Measurements from ENCODE around the gene POLG2. TPM values are rescaled to one million over a fixed set of nuclear protein-coding genes. Genes with fewer than 3 reads are reported as not detected.

POLG2 gene
- total RNA-seq, 2 donors from 2014 or later, result 6.5 to 18.1 TPM

DNA sequence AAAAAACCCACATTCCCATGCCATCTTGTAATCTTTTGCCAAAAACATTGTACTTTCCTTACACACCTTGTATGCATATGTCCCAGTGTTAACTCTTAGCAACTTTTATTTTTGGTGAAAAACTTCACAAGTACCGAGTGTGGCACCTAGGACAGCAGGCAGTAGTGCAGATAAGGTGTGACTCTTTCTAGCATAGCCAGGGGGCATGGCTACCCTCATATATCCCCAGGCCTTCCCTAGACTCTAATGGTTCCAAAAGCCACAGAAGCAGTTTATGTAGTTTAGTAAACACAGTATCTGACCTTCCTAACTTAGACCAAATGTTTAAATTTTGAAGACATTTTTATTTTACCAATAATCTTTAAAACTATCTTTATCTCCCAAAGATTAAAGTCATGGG, 68.4 kb downstream of the POLG2 start:
- DNase-seq, result no peak
- intact Hi-C loops (cut with DNase I), result no loop called here
- TF ChIP-seq POLR2A (IDR thresholded peaks at IDR 0.05), result no peak
- TF ChIP-seq CTCF (IDR thresholded peaks at IDR 0.05), result no peak
- ATAC-seq, result no peak
- H3K4me1 ChIP-seq, result no peaks in the 10 kb centered on the region
- H3K4me3 ChIP-seq, result no peak overlapping the region
- H3K27ac ChIP-seq, result no peak overlapping the region
- H3K9me3 ChIP-seq, result no peaks in the 10 kb centered on the region
- H3K36me3 ChIP-seq (replicated peaks in 1 of 2; ENCODE audit: insufficient read depth in 1 of 2, low read depth in 2 of 2), result no peaks in the 10 kb centered on the region
- H3K27me3 ChIP-seq, result no peaks in the 10 kb centered on the region
- WGBS, 2 donors, result 73 to 82% methylated on average over 1 of the region's 1 CpG

Small RNA genes lying within 50 kb of the gene (microRNA-seq; reads per million reads assigned to microRNA genes)
- gene MIR3064 (ENCODE audit: borderline number of aligned reads in 2 of 2, borderline replicate concordance in 2 of 2), result 2.2 to 5.6 reads per million in 2 donors
- gene MIR5047 (ENCODE audit: borderline number of aligned reads in 2 of 2, borderline replicate concordance in 2 of 2), result 0 to 0.47 reads per million in 2 donors

Small RNA genes lying within 50 kb of the gene (small RNA-seq; reads per million reads assigned to genes)
- gene ATP5MFP4, result not detected

Other genes starting within 250 kb of the POLG2 start
- gene TEX2, start 233.8 kb downstream of the POLG2 start, total RNA-seq, result 10 to 100 TPM; 36.1 to 82.1 TPM
- 10 to 100 TPM; 12.5 to 45.4 TPM for gene PECAM1, start 106.2 kb downstream of the POLG2 start, total RNA-seq
- gene MILR1, start 47.9 kb downstream of the POLG2 start, total RNA-seq, result 1 to 10 TPM in 1 of 2 donors, not detected in 1; 4.9 TPM
- gene DDX5, start 9.2 kb upstream of the POLG2 start, total RNA-seq, result 100 to 1,000 TPM; 487 to 513 TPM
- 10 to 100 TPM; 18.5 to 39.7 TPM for gene CEP95, start 9.9 kb upstream of the POLG2 start, total RNA-seq
- gene SMURF2, start 165.3 kb upstream of the POLG2 start, total RNA-seq, result 10 to 100 TPM; 10.6 to 15.5 TPM